ENCODE results near the gene PLEKHG3.

The PLEKHG3 gene

GRCh38 chr14:64708148-64709004, 4.2 kb downstream of the PLEKHG3 start:
- TF ChIP-seq GATA2 (IDR thresholded peaks at IDR 0.05; ENCODE audit: low read depth, low read length) = no peak
- no peak for TF ChIP-seq GATA3 (IDR thresholded peaks at IDR 0.05; ENCODE audit: low read depth, low read length)

DNA sequence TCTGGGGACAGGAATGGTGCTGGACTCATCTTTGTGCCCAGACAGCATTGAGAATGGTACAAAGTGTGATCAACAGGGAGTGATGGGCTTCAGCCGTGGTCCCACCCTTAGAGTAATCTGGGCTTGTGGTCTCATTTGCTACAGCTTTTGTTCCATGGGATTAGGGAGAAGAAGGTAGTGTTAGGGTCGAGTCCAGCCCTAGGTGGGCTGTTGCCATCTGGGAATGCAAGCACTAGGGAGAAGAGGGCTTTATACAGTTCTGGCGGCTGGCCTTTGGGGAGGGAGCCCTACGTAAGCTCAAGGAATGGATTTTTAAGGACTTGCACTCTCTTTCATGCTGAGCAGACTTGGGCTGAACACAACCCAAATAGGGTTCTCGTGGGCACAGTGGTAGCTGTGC, 4.9 kb downstream of the PLEKHG3 start:
- TF ChIP-seq GATA3 (IDR thresholded peaks at IDR 0.05; ENCODE audit: low read depth, low read length) = no peak
- no peak for TF ChIP-seq GATA2 (IDR thresholded peaks at IDR 0.05; ENCODE audit: low read depth, low read length)

DNA sequence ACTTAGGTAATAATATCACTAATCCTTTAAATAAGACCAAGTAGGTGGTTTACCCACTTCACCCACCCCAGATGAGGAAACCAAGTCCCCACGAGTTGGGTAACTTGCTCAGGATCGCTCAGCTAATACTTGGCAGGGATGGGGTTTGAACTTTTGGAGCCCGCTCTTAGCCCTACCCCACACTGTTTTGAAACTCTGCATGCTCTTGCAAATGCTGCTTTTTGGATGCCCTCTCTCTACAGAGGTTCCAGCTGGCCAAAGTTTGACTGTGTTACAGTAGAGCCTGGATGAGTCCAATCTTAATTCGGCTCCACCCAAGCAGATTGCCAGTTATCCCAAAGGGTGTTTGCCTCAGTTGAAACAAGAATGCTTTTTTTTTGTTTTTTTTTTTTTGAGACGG, 6.8 kb downstream of the PLEKHG3 start:
- TF ChIP-seq GATA2 (IDR thresholded peaks at IDR 0.05; ENCODE audit: low read depth, low read length) = no peak
- TF ChIP-seq GATA3 (IDR thresholded peaks at IDR 0.05; ENCODE audit: low read depth, low read length) = no peak

DNA sequence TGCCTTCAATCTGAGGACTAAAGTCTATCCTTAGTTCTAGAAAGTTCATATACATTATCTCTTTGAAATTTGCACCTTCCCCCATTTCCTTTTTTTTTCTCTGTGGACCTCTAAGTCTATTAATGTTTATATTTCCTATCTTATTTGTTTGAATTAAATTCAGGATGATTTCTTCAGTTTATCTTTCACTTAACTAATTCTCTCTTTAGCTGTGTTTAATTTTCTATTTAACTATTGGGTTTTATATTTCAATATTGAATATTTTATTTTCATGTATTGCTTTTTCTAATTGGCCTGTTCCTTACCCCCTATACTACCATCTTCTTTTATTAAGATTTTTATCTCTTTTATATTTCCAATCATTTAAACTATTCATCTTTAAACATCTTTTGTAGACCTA, 9.5 kb downstream of the PLEKHG3 start:
- TF ChIP-seq GATA2 (IDR thresholded peaks at IDR 0.05; ENCODE audit: low read depth, low read length) (no peak), GATA3 (IDR thresholded peaks at IDR 0.05; ENCODE audit: low read depth, low read length) (no peak)

- TF ChIP-seq GATA3 (IDR thresholded peaks at IDR 0.05; ENCODE audit: low read depth, low read length) = no peak
- TF ChIP-seq GATA2 (IDR thresholded peaks at IDR 0.05; ENCODE audit: low read depth, low read length) = no peak
Measured at GRCh38 chr14:64714432-64715025, 10.3 kb downstream of the PLEKHG3 start.

GRCh38 chr14:64715146-64715627, 11.0 kb downstream of the PLEKHG3 start:
- TF ChIP-seq GATA3 (IDR thresholded peaks at IDR 0.05; ENCODE audit: low read depth, low read length) (no peak), GATA2 (IDR thresholded peaks at IDR 0.05; ENCODE audit: low read depth, low read length) (no peak)

GRCh38 chr14:64715628-64716412, 11.6 kb downstream of the PLEKHG3 start:
- TF ChIP-seq GATA2 (IDR thresholded peaks at IDR 0.05; ENCODE audit: low read depth, low read length) = no peak

DNA sequence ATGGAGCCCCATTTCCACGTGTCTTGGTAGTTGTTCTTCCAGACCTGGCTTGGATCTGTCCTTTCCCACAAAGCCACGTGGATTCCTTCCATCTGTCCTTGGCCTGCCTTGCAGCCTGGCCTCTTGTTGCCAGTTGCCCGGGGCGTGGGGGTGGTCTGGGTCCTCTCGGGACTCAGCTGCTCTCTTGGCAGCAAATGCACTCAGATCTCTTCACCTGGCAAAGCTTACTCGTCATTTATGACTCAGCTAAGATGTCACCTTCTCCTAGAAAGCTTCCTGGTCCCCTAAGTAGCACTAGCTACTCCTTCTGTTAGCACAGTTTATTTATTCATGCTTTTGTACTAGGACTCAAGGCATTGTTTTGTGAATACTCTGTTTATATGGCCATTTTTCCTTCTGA, 13.6 kb downstream of the PLEKHG3 start:
- TF ChIP-seq GATA2 (IDR thresholded peaks at IDR 0.05; ENCODE audit: low read depth, low read length) (no peak), GATA3 (IDR thresholded peaks at IDR 0.05; ENCODE audit: low read depth, low read length) (no peak)

- no peak for TF ChIP-seq GATA2 (IDR thresholded peaks at IDR 0.05; ENCODE audit: low read depth, low read length)
- TF ChIP-seq GATA3 (IDR thresholded peaks at IDR 0.05; ENCODE audit: low read depth, low read length) = no peak
Measured at GRCh38 chr14:64718762-64719161, 14.5 kb downstream of the PLEKHG3 start.

DNA sequence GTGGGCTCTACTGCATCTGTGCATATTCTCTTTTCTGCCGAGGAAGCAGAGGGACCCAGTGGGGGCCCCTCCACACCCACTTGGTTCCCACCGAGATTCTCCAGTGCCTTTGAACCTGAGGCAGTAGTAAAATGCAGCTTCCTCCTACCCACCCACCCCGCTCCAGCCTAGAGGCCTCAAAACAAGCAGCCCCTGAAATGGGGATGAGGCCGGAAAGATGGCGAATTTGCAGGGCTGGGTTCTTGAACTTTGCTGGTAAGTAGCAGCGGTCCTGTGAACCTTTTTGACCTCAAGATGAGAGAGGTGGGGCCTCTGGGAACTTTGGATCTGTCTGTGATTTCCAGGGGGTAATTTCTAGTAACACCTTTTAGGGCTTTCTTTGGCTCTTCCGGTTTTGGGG, 15.4 kb downstream of the PLEKHG3 start:
- TF ChIP-seq GATA3 (IDR thresholded peaks at IDR 0.05; ENCODE audit: low read depth, low read length) (no peak), GATA2 (IDR thresholded peaks at IDR 0.05; ENCODE audit: low read depth, low read length) (no peak)

DNA sequence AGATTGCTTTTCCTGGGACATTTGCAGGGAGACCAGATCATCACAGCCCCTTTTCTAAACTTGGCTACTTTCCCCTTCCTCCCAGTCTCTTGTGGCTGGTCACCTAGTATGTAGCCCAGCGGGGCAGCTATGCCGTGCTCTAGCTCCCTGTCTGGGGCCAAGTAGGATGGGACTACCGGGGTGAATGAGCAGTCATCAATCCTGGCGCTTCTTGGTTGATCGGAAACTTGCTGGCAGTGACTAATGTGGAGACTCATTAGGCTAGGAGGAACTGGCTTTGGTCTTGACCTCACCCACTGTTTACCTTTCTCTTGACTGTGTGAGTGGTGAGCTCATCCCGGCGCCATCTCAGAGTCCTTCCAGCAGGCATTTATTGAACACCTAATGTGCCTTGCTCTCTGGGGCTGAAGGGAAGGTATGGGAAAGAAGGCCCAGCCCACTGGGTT, 15.9 kb downstream of the PLEKHG3 start:
- TF ChIP-seq GATA3 (IDR thresholded peaks at IDR 0.05; ENCODE audit: low read depth, low read length) (no peak), GATA2 (IDR thresholded peaks at IDR 0.05; ENCODE audit: low read depth, low read length) (no peak)

- TF ChIP-seq GATA2 (IDR thresholded peaks at IDR 0.05; ENCODE audit: low read depth, low read length) = no peak
- TF ChIP-seq GATA3 (IDR thresholded peaks at IDR 0.05; ENCODE audit: low read depth, low read length) = no peak
Measured at GRCh38 chr14:64721391-64721791, 17.2 kb downstream of the PLEKHG3 start.

GRCh38 chr14:64721899-64722298, 17.7 kb downstream of the PLEKHG3 start:
- TF ChIP-seq GATA3 (IDR thresholded peaks at IDR 0.05; ENCODE audit: low read depth, low read length) (no peak), GATA2 (IDR thresholded peaks at IDR 0.05; ENCODE audit: low read depth, low read length) (no peak)

GRCh38 chr14:64722842-64723447, 18.7 kb downstream of the PLEKHG3 start:
- TF ChIP-seq GATA3 (IDR thresholded peaks at IDR 0.05; ENCODE audit: low read depth, low read length) (no peak), GATA2 (IDR thresholded peaks at IDR 0.05; ENCODE audit: low read depth, low read length) (no peak)

All from SH-SY5Y (cell line).